Placental pericyte (primary cell): ENCODE measurements around the gene ACE. TPM values are rescaled to one million over a fixed set of nuclear protein-coding genes. Genes with fewer than 3 reads are reported as not detected.

Experiments
- total RNA-seq: library from RNA; depleted of rRNA; stranded (reverse); fragments of >200 nt; gene quantifications from 2 replicates; pipeline ENCODE4 v1.2.3, GENCODE V29; 2012

ACE gene
- 0.14 and 0.44 TPM in 2 replicates for total RNA-seq

DNA sequence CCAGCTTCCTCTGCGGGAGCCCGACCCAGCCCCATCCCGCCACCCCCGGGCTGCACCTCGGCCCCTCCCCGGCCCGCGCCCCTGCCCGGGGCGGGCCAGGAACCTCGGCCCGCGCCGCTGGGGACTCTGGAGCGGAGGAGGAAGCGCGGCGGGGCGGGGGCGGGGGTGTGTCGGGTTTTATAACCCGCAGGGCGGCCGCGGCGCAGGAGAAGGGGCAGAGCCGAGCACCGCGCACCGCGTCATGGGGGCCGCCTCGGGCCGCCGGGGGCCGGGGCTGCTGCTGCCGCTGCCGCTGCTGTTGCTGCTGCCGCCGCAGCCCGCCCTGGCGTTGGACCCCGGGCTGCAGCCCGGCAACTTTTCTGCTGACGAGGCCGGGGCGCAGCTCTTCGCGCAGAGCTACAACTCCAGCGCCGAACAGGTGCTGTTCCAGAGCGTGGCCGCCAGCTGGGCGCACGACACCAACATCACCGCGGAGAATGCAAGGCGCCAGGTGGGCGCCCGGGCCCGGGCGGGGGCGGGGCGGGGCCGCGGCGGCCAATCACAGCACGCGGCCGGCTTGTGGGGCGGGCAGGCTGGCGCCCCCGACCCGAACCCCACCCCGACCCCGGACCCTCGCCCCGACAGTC is at the start of gene ACE:
Gene ACE (plus strand): TSS at position 208 of the 626 bp plus-strand sequence. CDS start 34 bp downstream, at position 242.

DNA sequence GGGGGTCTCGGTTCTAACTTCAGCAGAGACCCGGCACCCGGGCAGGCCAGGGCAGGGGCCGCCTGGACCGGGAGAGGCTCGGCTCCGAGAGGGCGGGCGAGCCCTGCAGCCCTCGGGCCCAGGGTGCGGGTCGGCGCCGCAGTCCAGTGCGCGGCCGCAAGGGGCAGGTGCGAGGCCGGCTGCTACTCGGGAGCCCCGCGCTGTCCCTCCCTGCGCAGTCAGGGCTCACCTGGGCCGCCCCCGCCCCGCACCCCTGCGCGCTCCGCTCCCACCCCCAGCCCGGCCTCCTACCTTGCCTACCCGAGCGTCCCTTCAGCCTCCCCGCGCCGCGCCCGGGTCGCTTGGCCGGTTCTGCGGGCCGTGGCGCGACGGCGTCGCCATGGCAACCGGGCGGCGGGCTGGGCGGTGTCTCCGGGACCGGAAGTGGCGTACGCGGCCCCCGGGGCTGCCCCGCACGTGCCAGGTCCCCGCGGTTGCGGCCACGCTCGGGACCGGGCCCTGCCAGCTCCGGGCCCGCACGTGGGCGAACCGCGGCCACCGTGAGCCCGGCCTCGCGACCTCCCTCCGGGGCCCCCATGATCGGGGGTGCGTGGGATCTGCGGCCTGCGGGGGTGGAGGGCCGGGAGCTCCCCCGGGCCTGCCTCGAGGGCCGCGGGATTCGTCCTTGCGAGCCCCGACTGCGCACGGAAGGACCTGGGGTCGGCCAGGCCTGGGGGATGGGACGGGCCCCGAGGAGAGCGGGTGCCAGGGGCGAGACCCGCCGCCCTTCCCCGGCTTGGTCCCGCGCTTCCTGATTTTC is 30.7 kb upstream of the ACE start, which contains the start of gene CYB561:
Gene CYB561 (minus strand): TSS at position 353 of the 799 bp plus-strand sequence. CDS start 8,759 bp downstream, outside the sequence.

DNA sequence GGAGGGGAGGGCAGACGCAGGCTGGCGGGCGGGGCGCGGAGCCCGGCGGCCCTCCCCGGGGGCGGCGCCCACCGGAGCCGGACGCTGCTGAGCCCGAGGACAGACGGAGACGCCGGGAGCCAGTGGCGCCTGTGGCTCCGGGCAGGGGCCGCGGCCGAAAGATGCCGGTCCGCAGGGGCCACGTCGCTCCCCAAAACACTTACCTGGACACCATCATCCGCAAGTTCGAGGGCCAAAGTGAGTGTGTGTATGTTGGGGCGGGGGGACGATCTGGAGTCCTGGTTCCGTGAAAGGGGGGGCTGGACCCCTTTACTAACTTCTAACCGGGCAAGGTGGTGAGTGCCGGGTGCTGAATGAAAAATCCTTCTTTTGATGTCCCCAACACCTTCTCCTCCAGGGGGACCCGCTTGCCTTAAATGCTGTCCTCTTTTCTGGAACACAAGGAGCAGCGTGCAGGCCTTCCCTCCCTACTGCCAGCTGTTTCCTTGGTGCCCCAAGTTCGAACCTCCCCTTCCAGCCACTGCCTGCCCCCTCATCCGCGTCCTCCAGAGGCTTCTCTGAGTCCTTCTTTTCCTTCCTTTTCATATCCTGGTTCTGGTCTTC is 46.5 kb downstream of the ACE start, which contains the start of gene KCNH6:
Gene KCNH6 (plus strand): TSS at position 106 of the 603 bp plus-strand sequence. CDS start 56 bp downstream, at position 162.

Other genes starting within 250 kb of the ACE start
- 11.9 and 18.6 TPM in 2 replicates for gene CYB561, start 30.8 kb upstream of the ACE start, total RNA-seq
- 0.14 TPM in 1 of 2 replicates, not detected in the other for gene KCNH6, start 46.3 kb downstream of the ACE start, total RNA-seq
- 28.0 and 45.7 TPM in 2 replicates for gene DCAF7, start 73.4 kb downstream of the ACE start, total RNA-seq
- 14.2 and 23.5 TPM in 2 replicates for gene TACO1, start 123.8 kb downstream of the ACE start, total RNA-seq
- 41.1 and 43.2 TPM in 2 replicates for gene MAP3K3, start 145.4 kb downstream of the ACE start, total RNA-seq
- gene LIMD2, start 223.1 kb downstream of the ACE start, total RNA-seq = 9.9 and 16.6 TPM in 2 replicates